Frontal cortex (tissue), 4 donors: Measurements from ENCODE around the gene FOXO3B. TPM values are rescaled to one million over a fixed set of nuclear protein-coding genes. Genes with fewer than 3 reads are reported as not detected.
"Not testable (repeated sequence)": the region's sequence is repeated elsewhere in the genome, so short reads cannot be mapped to it uniquely, and the experiment has no call there.

Experiments
- DNase-seq, 2 donors: peaks; one replicate each; pipeline ENCODE4 v3.0.0; 2012; ENCODE audit warnings: low spot score in 2 of 2
- FAIRE-seq: peaks from 2 replicates; lab custom pipeline; 2012; peaks lifted over from hg19 to GRCh38; lab: Jason Lieb, UNC
- total RNA-seq: library from RNA; depleted of rRNA; stranded (reverse); fragments of >200 nt; gene quantifications from one replicate; pipeline ENCODE4 v1.2.3, GENCODE V29; 2014
- donor health status: control.
- donor health status: control.
- donor health status: control.

FOXO3B gene
- 9.4 TPM for total RNA-seq

DNA sequence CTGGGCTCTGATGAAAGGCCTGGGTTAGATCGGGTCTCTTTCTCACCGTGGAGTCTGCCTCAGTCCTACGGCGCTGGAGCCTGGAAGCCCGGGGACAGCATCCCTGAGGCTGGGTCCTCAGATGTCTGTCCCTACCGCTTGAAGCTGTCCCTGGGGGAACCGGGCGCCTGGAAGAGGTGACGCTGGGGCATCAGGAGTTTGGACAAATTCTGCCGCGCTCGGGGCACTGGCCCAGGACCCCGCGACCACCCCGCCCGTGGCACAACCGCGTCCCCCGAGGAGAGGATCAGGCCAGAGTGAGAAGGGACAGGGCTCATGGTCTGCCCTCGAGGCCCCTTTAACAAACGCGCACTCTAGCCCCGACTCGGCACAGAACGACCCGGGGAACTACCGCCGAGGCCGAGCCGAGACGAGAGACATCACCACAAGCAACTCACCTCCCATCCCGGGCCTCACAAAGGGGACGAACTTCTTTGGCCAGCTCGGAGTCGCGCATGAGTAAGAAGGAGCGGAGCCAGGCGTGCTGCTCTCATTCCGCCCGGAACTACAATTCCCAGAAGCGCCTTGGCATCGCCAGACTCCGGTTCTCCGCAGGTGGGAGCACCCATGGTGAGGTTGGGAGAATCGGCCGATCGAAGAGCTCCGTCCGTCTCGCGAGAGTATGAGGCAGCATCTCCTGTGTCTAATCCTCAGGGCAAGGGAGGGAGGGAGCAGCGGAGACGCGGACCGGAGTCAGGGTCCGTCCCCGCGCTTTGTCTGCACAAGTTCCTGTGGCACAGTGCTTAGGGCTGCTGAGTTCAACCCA, at the start of gene FOXO3B:
TSS of gene FOXO3B (minus strand) at position 548 of the 805 bp plus-strand sequence. CDS start 663 bp downstream, outside the sequence.
- FAIRE-seq: not testable (repeated sequence)
- peak; percentile 51 to 77 for DNase-seq

- not testable (repeated sequence) for DNase-seq, FAIRE-seq
Observed at GRCh38 chr17:18723509-18723908, 41.4 kb upstream of the FOXO3B start.

DNA sequence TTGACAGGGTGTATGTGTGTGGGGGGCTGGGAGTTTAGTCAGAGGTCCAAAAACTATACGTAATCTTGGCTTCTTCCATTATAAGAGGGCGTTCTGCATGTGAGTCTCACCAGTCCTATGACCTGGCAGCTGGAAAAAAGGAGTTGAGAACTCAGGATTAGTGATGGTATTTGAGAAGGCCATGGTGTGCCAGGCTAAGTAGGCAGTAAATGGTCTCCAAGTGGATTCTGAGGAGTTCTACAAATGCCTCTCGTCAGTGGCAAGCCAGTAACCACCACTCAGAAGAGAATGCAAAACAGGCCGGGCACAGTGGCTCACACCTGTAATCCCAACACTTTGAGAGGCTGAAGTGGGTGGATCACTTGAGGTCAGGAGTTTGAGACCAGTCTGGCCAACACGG, 40.5 kb upstream of the FOXO3B start:
- not testable (repeated sequence) for DNase-seq, FAIRE-seq

DNA sequence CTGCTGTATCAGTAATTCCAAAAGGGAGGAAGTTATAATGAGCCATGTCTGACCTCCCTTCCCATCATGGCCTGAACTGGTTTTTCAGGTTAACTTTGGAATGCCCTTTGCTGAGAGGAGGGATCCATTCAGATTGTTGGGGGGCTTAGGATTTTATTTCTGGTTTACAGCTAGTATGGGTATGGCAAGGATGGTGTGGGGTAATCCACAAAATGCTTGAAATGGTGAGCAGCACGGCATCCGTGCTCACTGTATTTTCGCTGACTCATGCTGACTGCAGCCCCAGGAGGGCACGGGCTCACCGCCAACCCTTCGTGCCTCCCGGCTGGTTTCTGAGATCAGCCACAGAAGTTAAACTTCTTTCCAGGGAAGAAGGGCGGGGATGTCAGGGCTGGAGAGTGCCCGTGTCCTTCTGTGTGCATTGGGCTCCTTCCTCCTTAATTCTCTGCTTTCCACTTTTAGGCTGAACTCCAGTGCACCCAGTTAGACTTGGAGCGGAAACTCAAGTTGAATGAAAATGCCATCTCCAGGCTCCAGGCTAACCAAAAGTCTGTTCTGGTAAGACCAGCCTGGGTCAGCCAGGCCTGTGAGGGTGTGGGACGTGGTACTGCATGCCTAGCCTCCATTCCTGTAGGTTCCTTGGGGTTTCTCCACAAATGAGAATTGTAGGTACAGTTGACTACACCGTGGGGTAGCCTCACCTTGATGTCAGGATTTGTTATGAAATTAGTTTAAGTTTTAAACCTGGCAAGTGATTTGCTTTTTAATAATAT, 39.8 kb upstream of the FOXO3B start:
- DNase-seq, FAIRE-seq: not testable (repeated sequence)

- not testable (repeated sequence) for DNase-seq, FAIRE-seq
Observed at GRCh38 chr17:18719428-18720110, 37.5 kb upstream of the FOXO3B start.

- not testable (repeated sequence) for FAIRE-seq, DNase-seq
Observed at GRCh38 chr17:18718643-18719427, 36.7 kb upstream of the FOXO3B start.

- FAIRE-seq: peak; percentile 91
- DNase-seq: not testable (repeated sequence)
Observed at GRCh38 chr17:18712354-18712999, 30.4 kb upstream of the FOXO3B start.

GRCh38 chr17:18708215-18708614, 26.1 kb upstream of the FOXO3B start:
- not testable (repeated sequence) for FAIRE-seq, DNase-seq

GRCh38 chr17:18705955-18706354, 23.8 kb upstream of the FOXO3B start:
- DNase-seq, FAIRE-seq: not testable (repeated sequence)

- not testable (repeated sequence) for DNase-seq, FAIRE-seq
Observed at GRCh38 chr17:18698473-18699103, 16.5 kb upstream of the FOXO3B start.

- not testable (repeated sequence) for FAIRE-seq, DNase-seq
Observed at GRCh38 chr17:18695143-18695542, 13.0 kb upstream of the FOXO3B start.

GRCh38 chr17:18682668-18683067, 554 bp upstream of the FOXO3B start:
- FAIRE-seq, DNase-seq: not testable (repeated sequence)

- FAIRE-seq, DNase-seq: not testable (repeated sequence)
Observed at GRCh38 chr17:18677381-18677780, 4.7 kb downstream of the FOXO3B start.

- not testable (repeated sequence) for FAIRE-seq
Observed at GRCh38 chr17:18676928-18677327, 5.2 kb downstream of the FOXO3B start.

DNA sequence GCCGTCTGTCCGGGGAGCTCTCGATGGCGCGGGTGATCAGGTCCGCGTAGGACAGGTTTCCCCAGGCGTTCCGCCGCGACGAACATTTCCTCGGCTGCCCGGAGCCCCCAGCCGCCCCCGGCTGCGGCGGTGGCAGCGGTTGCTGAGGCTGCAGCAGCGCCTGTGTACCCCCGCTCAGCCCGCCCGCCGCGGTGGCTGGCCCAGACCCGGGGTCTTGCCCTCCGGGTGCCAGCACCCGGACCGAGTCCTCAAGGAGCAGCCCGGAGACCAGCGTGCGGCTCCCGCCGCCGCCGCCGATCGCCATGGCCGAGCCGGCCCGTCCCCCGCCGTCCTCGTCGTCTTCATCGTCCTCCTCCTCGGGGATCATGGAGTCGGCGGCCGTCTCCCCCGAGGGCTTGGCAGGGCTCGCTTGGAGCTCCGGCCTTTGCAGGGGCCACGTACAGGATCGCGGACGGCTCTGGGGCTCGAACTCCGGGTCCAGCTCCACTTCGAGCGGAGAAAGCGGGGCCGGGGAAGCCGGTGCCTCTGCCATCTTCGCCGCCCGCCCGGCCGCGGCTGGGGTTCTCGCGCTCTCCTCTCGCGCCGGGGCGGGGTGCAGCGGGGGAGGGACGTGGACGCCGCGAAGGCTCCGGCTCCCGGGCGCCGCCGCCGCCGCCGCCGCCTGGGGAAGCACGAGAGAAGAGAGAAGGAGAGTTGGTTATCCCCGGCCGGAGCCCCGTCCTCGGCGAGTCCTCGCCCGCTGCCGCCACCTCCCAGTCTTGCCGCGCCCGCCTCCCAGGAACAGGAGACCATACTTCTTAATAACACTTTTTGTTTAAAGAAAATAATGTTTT, 9.5 kb downstream of the FOXO3B start:
- not testable (repeated sequence) for FAIRE-seq, DNase-seq

More at GRCh38 chr17:18676928-18677327, 5.2 kb downstream of the FOXO3B start:
- not testable (repeated sequence) for DNase-seq

DNA sequence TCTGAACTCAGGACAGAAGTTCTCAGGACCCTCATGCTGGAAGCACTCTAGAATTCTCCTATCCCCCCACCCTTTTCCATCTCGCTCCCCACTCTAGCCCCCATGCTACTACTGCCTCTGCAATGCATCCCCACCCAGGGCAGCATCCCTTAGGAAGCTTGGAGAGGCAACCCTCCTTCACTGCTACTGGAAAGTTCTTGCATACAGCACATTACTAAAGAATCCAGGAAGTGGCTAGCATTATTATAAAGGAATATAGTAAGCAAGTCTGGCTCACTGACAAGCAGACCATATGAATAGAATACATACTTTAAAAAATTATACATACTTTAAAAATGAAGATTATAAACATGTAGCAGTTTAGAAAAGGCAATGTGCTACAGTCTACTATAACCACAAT, 13.5 kb downstream of the FOXO3B start:
- DNase-seq, FAIRE-seq: not testable (repeated sequence)

- not testable (repeated sequence) for DNase-seq, FAIRE-seq
Observed at GRCh38 chr17:18667535-18667934, 14.6 kb downstream of the FOXO3B start.
